NCI-H1092 treated with DMSO at 0.1 percent for 48 hours (cell line): ENCODE measurements around the gene PSAPL1.

Experiments
- DNase-seq: peaks from one replicate; lab custom pipeline; 2025; lab: John Stamatoyannopoulos, UW

PSAPL1 gene

DNA sequence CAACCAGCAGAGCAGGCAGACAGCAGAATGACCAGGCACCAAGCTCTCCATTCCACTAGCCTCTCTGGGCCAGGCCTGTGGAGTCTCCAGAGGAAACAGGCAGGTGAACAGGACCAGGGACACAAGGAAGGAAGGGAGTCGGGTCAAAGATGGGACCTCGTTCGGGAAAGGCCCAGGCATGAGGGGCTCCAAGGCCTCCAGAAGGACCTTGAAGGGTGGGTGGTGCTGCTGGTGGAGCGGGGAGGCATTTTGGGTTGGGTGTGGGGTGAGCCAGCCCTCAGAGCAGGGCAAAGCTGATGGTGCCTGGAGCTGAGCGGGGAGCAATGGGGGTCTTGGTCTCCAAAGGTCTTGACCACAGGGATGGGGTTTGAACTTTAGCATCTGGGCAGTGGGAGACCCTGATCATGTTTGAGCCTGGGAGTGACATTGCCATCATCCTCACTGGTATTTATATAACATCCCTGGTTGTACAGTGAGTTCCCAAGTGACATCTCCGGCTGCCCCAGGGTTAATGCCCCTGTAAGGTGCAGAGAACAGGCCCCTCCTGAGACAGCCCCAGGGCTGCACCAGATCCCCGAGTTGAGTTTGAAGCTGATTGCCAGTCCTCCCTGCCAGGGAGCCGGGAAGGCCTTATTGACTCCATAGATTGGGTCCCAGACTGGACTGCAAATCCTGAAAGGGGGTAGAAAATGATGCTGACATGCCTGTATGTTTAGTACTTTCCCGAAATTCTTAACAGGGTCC is 52.7 kb downstream of the PSAPL1 start:
- DNase-seq = no peak

GRCh38 chr4:7381221-7381889 is 53.4 kb downstream of the PSAPL1 start:
- DNase-seq = no peak
